Measurements from ENCODE around the gene TIMM13.
A peak's percentile ranks its signal among the peaks of the same experiment; 100 is the strongest.
"Not testable (repeated sequence)": the region's sequence is repeated elsewhere in the genome, so short reads cannot be mapped to it uniquely, and the experiment has no call there.

TIMM13 gene

GRCh38 chr19:2427429-2428320 lies at the start of gene TIMM13:
Gene TIMM13, minus strand, starts transcription at chr19:2427586. Its CDS starts 53 bp downstream, at chr19:2427533.
- peak; percentile 94 for DNase-seq (ENCODE audit: low read depth)

- peak; percentile 54 for DNase-seq (ENCODE audit: low read depth)
These were observed 49.2 kb upstream of the TIMM13 start for GRCh38 chr19:2476451-2477140.

- peak; percentile 98 for DNase-seq (ENCODE audit: low read depth)
These were observed 48.5 kb upstream of the TIMM13 start, which contains the start of gene GADD45B for GRCh38 chr19:2475702-2476450. Gene GADD45B, plus strand, starts transcription at chr19:2476127. Its CDS starts 232 bp downstream, at chr19:2476359.

GRCh38 chr19:2475018-2475701 lies 47.8 kb upstream of the TIMM13 start:
- DNase-seq (ENCODE audit: low read depth): peak; percentile 53

- peak; percentile 94 for DNase-seq (ENCODE audit: low read depth)
These were observed 47.0 kb upstream of the TIMM13 start for GRCh38 chr19:2474232-2475017.

- DNase-seq (ENCODE audit: low read depth): not testable (repeated sequence)
These were observed 42.5 kb upstream of the TIMM13 start for GRCh38 chr19:2469915-2470200.

- no peak for DNase-seq (ENCODE audit: low read depth)
These were observed 41.9 kb upstream of the TIMM13 start for GRCh38 chr19:2469102-2469914.

GRCh38 chr19:2468596-2468995 lies 41.2 kb upstream of the TIMM13 start:
- no peak for DNase-seq (ENCODE audit: low read depth)

GRCh38 chr19:2464389-2464788 lies 37.0 kb upstream of the TIMM13 start:
- no peak for DNase-seq (ENCODE audit: low read depth)

- DNase-seq (ENCODE audit: low read depth): not testable (repeated sequence)
These were observed 36.3 kb upstream of the TIMM13 start for GRCh38 chr19:2463694-2464093.

GRCh38 chr19:2462635-2463421 lies 35.4 kb upstream of the TIMM13 start:
- no peak for DNase-seq (ENCODE audit: low read depth)

GRCh38 chr19:2461751-2462634 lies 34.6 kb upstream of the TIMM13 start:
- DNase-seq (ENCODE audit: low read depth): peak; percentile 53

GRCh38 chr19:2460245-2460644 lies 32.9 kb upstream of the TIMM13 start:
- DNase-seq (ENCODE audit: low read depth): no peak

- not testable (repeated sequence) for DNase-seq (ENCODE audit: low read depth)
These were observed 31.4 kb upstream of the TIMM13 start for GRCh38 chr19:2458776-2459175.

GRCh38 chr19:2458054-2458453 lies 30.7 kb upstream of the TIMM13 start:
- DNase-seq (ENCODE audit: low read depth): no peak

- DNase-seq (ENCODE audit: low read depth): no peak
These were observed 30.1 kb upstream of the TIMM13 start for GRCh38 chr19:2457394-2458037.

- DNase-seq (ENCODE audit: low read depth): no peak
These were observed 28.6 kb upstream of the TIMM13 start for GRCh38 chr19:2455851-2456570.
